GM19452 (cell line): Measurements from ENCODE around the gene SRPX.
A peak's percentile ranks its signal among the peaks of the same experiment; 100 is the strongest.

Experiments used
- ATAC-seq: cut with Tn5 transposase; IDR thresholded peaks from one replicate; pipeline ENCODE4 v1.9.1; 2021; ENCODE audit not compliant: unreplicated experiment

Gene SRPX

DNA sequence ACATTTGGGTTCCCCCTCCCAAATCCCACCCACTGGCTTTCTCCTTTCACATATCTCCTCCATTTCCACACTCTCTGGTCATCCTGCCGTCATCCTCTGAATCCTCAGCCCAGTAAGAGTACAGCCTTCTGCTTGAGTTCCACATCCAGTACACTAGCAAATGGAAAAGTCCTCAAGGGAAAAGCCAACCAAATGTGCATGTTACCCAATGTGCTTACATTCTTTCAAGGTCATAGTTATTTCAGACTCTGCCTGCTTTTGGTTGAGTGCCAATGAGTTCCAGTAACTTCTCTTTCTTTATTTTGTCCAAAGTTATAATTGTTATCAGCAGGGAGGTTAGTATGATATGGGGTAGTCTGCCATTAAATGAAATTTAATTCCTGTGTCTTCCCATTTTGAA, 78.1 kb downstream of the SRPX start:
- no peak for ATAC-seq

DNA sequence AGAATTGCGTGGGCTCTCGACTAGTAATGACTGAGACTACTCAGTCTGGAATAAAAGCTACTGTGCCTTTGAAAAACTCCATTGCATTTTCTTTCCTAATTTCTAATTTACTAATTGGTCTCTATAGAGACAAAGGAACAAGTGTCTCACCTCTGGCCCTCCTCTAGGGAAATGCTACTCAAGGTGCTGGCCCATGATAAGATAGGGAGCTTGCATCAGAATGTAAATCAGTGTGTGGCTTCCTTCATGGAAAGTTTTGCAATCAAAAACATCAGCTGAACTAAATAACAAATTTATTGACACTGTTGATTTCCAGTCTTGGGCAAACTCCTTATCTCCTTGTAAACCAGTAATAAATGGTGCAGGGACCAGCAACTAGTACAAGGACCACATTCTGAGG, 81.8 kb downstream of the SRPX start:
- no peak for ATAC-seq

DNA sequence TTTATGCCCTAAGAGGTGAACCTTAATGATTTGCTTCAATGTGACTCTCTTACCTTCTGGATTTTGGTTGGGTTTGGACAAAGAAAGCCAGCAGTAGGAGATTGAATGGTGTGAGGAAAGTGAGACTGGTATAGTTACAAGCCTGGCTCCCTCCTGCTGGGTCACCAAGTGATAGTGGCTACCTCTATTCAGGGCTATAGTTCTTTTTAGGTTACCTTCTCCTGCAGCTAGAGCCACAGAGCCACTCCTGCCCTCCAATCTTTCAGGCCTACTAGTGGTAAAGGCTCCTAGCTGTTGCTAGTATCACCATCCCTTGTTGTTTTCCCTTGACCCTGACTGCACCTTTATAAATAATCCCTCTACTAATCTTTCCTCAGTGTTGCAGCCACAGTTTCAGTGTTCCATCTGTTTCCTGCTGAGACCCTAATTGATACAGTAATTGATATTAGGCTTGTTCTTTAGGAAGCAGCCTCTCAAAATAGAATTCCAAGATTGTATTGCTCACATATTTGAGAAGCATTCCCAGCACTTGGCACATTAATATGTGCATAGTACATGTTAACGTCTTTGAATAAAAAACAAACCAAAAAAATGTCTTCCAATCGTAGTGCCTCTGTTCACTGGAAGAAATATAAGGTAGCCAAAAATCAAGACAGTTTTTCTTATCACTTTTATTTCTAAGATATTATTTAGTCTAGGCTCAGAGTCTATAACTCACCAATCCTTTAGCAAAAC, 82.3 kb downstream of the SRPX start:
- ATAC-seq = no peak

DNA sequence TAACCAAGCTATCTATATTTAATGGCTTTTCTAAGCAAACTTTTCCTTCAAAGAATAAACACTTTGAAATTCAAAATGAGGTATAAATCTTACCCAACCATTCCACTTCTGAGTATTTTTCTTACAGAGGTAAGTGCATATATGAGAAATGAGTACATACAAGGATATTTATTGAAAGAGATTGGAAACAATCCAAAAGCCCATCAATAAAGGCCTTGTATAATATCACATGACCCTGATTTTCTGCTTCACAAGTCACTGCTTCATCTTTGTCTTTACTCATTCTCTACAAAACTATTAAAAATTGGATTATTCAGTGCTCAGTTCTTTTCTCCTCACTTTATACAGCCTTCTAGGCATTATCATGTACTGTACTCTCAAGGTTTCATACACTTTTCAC, 91.3 kb downstream of the SRPX start:
- no peak for ATAC-seq

DNA sequence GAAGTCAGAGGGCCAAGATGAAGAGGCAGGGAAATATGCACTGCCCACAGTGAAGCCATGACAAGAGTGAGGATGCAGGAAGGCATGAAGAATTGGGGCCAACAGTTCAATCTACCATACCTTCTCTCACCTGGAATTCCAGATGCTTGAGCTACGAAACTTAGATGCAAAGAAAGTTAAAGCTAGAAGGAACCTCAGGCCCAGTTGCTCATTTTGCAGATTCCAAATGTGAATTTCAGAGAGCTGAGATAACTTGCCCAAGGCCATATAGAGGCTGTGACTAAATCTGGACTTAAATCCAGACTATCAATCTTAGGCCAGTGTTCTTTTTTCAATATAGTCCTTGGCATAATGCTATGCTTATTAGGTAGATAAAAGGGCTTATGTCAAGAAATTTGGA, 92.7 kb downstream of the SRPX start:
- ATAC-seq = no peak

DNA sequence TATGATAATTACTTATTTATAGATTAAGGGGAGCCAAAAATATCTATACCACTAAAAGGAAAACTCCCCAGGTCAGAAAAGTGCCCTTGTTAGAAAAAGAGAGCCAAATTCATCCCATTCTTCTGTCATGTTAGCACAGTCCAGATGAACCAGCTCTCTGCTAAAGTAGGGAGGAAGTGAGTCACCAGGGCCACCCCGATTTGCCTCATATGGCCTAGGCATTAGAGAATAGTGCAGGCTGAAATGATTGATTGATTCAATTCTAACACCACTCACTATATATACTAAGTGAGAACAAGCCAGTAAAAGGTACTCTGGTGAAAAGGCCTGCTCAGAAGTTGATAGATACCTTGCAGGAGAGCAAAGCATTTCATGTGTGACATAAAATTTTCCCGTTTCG, 94.5 kb downstream of the SRPX start:
- ATAC-seq = no peak

DNA sequence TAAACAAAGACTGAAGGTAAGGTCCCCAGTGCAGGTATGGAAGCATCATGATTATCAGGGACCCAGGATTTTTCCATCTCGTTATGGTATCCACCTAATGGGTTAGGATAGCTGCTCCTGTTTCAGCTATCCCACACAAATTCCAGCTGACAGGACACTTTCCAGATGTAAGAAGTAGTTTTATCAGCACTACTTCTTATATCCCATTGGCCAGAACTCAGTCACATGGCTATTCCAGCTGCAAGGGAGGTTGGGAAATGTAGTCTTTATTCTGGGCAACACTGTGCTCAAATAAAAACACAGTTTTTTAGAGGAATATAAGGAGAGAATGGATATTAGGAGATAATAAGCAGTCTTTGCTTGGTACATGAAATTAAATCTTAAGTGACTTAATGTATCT, 96.7 kb downstream of the SRPX start:
- ATAC-seq = no peak

DNA sequence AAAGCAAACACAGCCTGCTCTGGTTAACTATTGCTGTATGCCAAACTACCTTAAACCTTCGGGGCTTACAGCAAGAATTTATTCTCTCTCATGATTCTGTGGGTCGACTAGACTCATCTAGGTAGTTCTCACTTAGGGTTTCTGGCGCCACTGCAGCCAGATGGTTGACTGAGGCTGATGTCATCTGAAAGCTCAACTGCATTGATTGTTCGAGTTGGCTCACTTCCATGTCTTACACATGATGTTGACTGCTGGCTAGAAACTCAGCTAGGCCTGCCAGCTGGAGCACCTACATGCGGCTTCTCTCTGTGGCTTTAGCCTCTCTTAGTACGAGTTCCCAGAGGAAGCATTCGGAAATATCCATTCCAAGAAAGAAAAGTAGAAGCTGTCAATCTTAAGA, 103.2 kb downstream of the SRPX start:
- no peak for ATAC-seq

DNA sequence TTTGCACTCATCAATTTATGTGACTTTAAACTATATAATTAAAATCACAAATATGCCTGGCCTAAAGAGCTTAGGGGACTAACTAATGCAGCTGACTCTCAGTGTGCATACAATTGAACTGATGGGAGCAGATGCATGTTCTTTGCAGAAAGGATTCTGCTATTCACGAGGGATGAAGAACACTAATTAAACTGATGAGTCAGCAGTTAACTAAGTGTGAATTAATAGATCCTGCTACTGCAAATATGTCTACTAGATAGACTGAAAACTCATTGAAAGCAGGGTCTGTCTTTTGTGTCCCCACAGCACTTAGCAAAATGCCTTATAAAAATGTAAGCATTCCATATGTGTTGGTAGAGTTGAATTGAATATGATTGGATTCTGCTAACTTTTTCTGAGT, 104.0 kb downstream of the SRPX start:
- no peak for ATAC-seq

DNA sequence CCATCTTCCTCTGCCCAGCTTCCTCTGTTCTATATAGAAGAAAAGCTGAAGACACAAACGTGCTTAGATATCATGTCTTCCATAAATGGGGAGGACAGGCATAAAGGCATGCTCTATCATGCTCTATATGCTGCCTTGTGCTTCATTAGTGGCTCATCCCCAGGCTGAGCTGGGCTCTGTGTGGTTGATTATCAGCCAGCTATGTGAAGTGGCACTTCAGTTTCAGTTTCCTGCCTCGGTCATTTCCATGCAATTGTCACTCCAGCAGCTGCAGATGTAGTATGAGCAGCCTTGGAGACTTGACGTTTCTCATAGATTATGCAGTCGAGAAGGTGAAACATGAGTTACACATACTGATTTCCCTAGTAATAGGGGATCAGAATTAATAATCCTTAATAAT, 108.1 kb downstream of the SRPX start:
- ATAC-seq = peak; percentile 86

DNA sequence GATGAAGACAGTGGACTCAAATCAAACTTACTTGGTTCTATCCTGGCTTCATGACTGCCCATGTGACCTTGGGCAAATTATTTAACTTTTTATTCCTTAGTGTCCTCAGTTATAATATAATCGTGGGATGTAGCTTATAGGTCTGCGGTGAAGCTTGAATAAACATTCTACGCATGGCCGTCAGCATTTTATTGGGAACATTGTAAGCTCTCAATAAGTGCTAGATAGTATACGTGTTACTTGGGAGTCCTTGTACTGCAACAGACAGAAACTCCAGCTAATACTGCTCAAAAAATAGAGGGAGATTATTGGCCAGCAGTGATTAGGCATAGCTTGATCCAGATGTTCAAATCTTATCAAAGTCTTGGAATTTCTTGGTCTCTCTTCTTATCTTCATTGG, 109.5 kb downstream of the SRPX start:
- no peak for ATAC-seq

DNA sequence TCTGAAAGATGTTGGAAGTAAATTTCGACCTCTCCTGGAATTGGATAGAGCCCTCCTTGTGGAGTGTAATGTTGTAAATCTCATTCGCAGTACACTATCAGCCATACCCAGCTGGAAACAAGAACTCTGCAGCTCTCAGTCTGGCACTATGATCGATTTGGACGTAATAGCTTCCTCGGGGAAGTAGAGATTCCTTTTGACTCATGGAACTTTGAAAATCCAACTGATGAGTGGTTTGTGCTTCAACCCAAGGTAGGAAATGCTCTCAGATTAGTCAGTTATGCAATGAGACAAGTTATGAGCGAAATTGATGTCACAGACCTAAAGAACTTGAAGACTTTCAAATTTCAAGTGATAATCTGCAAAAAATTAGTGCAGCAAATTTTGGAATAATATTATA, 110.4 kb downstream of the SRPX start:
- no peak for ATAC-seq

DNA sequence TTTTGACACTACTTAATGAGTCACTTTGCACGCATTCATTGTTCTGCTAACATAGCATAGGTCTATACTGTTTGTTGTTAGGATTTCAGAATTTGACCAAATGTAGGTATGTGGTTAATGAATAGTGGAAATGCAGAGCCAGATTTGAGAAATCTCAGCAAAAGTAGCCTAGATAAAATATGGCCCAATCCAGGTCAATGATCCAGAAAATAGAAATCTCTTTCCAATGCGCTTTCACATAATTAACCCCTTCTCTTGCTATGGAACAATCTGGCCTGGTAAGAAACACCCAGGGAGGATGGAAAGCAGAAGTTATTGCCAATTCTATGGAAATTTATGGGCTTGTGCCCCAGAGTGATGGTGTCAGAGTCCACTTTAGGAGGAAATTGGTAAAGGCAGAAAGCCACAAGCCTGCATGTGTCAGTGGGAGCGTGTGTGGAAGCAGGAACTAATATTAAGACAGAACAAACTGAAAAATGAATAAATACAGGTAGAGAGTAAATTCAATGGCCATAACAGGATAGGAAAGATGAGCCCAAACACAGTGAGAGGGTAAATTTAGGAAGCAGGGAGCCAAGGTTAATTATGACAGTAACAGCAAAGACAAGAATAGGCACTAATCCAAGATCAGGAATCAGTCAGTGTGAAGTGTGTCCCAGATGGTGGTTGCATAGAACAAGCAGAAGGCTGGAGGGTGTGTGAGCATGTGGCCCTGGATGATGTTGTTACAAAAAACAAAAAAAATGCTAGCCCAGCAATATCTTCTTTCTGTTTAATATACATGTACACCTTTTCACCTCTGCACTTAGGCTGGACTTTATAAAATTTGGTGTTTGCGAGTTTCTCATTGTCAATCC, 111.4 kb downstream of the SRPX start:
- ATAC-seq = no peak

DNA sequence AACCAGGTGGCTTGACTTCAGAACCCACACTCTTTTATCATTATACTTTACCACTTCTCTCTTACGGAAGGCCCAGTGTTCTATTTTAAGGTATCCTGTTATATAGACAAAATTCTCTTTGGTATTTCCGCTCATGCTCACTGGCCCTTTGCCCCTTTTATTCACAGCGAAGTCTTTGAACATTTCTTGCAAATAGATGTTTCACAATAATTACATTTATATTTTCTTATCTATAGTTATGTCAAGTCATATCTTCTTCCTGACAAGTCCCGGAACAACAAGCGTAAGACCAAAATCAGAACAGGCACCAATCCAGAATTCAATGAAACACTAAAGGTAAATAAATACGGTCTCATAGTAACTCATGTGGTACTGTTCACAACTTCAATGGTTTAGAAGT, 112.3 kb downstream of the SRPX start:
- ATAC-seq = no peak

DNA sequence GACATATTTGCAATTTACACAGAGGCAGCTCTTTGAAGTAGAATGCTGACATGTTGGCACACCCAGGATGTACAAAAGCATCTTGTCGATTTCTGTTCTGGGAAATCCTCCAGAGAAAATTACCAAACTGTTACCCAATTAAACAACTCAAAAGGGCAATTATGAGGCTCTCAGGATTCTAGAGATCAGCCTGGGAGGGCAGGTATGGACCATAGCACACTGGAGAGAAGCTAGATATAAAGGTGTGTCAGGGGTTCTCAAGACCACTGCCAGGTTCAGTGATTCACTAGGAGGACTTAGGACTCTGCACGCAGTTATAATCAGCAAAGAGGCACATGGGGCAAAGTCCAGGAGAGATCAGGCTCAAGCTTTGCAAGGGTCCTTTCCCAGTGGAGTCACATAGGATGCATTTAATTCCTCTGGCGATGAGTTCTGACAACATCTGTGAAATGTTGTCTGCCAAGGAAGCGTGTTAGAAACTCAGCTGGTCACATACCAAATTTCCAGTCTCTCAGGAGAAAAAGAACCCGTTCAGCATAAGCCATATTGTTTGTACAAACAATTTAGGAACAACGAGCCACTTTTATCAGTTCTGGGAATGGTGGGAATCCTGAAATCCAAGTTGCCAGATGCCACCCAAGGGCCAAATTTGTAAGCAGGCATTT, 113.5 kb downstream of the SRPX start:
- ATAC-seq = no peak

DNA sequence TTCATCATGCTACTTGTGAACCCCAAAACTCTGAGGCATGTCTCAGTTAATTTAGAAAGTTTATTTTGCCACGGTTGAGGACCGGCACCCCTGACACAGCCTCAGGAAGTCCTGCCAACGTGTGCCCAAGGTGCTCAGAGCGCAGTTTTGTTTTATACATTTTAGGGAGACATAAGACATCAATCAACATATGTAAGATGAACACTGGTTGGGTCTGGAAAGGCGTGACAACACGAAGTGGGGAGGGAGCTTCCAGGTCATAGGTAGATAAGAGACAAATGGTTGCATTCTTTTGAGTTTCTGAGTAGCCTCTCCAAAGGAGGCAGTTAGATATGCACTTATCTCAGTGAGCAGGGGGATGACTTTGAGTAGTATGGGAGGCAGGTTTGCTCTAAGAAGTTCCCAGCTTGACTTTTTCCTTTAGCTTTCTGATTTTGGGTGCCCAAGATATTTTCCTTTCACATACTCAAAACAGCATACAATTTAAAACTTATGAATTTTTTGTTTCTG, 115.4 kb downstream of the SRPX start:
- no peak for ATAC-seq

DNA sequence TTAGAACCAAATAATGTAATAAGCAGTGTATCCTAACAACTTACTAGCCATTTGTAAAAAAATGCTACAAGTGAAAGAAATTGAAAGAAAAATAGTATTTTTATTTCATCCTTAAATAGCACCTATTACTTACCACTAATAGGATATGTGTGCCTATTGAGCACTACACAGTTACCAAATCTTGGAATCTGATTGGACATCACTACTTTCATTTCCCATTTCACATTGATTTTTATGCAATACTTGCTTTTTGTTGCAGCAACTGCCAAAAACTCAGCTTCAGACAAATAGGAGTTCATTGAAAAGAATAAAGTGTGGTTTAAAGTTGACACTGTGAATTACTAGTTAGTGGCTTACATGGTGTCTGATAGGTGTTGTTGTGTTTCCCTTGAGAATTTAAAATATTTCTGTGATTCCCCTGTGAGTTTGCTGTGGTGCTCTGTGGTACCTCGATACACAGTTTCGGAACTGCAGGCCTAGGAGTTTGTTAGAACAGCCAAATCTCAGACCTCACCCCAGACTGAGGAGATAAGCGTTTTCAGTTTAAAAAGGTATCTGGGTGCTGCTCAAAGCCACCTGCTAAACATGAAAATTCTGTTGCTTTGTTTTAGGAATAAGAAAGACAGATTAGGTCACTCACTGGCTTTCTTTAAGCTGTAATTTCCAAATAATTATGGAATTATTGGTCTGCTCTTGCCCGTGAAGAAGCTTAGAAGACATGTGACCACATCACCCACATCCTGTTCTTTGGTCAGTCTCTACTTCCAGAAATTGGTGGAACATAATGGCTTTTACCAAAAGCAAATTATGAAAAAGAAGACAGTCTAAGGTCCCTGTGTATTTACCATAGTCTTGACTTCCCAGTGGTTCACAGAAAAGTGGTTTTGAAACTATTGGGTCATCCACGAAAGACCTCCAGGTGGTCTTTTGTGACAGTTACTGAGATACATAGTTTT, 116.5 kb downstream of the SRPX start:
- peak; percentile 84 for ATAC-seq

DNA sequence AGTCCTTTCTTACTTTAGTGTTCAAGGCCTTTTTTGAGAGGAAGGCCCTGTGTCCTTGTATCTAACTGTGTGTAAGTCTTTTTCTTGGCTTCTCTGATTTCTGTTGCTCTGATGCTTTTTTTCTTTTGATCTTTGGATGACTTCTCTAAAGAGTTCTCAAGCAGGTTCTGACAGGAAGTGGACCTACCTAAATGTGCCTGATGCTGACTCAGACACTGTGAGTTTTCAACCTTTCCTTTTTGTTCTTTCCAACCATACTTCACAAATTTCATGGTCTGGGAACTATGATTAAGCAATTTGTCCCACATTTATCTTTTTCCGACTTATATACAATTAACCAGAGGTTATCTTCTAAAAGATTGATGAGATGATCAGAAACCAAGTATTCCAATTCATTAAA, 117.8 kb downstream of the SRPX start:
- no peak for ATAC-seq

DNA sequence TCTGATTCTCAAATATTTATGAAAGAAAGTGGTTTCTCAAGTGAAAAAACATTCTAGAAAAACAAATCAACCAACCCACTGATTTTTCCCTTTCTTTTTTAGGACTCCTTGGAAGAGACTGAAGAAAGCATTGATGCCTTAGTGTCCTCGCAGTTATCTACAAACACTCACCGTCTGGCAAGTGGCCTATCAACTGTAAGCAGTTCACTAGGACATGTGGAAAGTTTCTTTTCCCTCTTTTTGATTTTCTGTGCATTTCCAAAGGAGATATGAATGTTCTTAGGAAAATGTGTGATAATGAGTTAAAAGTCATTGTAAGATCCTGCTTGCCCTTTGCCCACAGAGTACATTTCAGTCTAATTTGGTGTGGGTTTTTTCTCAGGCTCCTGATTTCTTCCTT, 118.4 kb downstream of the SRPX start:
- ATAC-seq = no peak

DNA sequence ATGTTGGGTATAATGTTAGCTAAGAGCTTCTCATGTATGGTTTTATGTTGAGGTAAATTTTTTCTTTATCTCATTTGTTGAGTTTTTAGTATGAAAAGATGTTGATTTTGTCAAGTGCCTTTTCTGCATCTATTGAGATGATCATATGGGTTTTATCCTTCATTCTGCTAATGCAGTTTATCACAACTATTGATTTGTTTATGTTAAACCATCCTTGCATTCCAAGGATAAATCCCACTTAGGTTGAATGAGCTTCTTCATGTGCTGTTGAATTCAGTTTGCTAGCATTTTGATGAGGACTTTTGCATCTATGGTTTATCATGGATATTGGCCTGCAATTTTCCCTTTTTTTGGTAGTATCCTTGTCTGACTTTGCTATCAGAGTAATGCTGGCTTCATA, 121.0 kb downstream of the SRPX start:
- no peak for ATAC-seq
